HepG2 (cell line): ENCODE results near the gene MRPL42. TPM values are rescaled to one million over a fixed set of nuclear protein-coding genes. Genes with fewer than 3 reads are reported as not detected.
A peak's percentile ranks its signal among the peaks of the same experiment; 100 is the strongest.

ENCODE experiments used
- ATAC-seq: fragments of 200-7000 bp; cut with Tn5 transposase; 3 replicates; pipeline ENCODE4 v1.9.1; 2020; ENCODE audit warnings: mild to moderate bottlenecking, moderate library complexity
- BruUV-seq: library from RNA; stranded (reverse); fragments of 400-500 nt; replicated peaks from 2 replicates; lab custom pipeline; 2021; lab: Mats Ljungman, UMichigan
- CTCF ChIA-PET: fragments of 300-600 bp; formaldehyde crosslinking; extraction: SDS; loops from one replicate; lab custom pipeline; 2021; ENCODE audit warnings: low total read pairs, inconsistent platforms, low intra/inter-chr PET ratio; lab: Yijun Ruan, JAX
- POLR2A ChIA-PET: fragments of 350-600 bp; sonication (Branson Sonifier 250); formaldehyde crosslinking; loops from one replicate; lab custom pipeline; 2020; ENCODE audit warnings: antibody characterized with exemption, inconsistent platforms; lab: Yijun Ruan, JAX
- DNase-seq: peaks from one replicate; pipeline ENCODE4 v3.0.0-alpha.2; 2015; ENCODE audit warnings: low spot score
- FAIRE-seq: peaks from 3 replicates; lab custom pipeline; 2011; peaks lifted over from hg19 to GRCh38; lab: Jason Lieb, UNC
- H2AFZ ChIP-seq: one replicate; pipeline ENCODE4 v1.6.1; 2011; ENCODE audit warnings: low read length, inconsistent platforms
- H3K27ac ChIP-seq: fragments of 300-600 bp; 3 replicates; pipeline ENCODE4 v1.8.0; 2011; ENCODE audit warnings: mixed run types, mild to moderate bottlenecking, mixed read lengths, low read length, inconsistent platforms; ENCODE audit not compliant: insufficient read depth; ENCODE audit errors: extremely low read length
- H3K27me3 ChIP-seq, 2 experiments: fragments of 200-600 bp in 1 of 2; 2 replicates in 1 of 2; 3 replicates in 1 of 2; pipeline versions ENCODE4 v1.6.0 to v1.8.0; 2011; ENCODE audit warnings: low read length in 2 of 2, mild to moderate bottlenecking in 2 of 2, moderate library complexity in 2 of 2, inconsistent platforms in 1 of 2; ENCODE audit not compliant: insufficient read depth in 2 of 2, control insufficient read depth in 1 of 2
- H3K36me3 ChIP-seq, 2 experiments: fragments of 200-600 bp in 1 of 2; replicated peaks in 1 of 2; 2 replicates in 1 of 2; 3 replicates in 1 of 2; pipeline versions ENCODE4 v1.5.1 to v1.8.0; 2011; ENCODE audit warnings: low read length in 2 of 2, inconsistent platforms in 1 of 2; ENCODE audit not compliant: insufficient read depth in 2 of 2, control insufficient read depth in 1 of 2
- H3K4me1 ChIP-seq: 2 replicates; pipeline ENCODE4 v1.5.1; 2012; ENCODE audit warnings: low read length, inconsistent platforms; ENCODE audit not compliant: insufficient read depth
- H3K4me2 ChIP-seq: 2 replicates; pipeline ENCODE4 v1.6.0; 2011; ENCODE audit warnings: low read depth, low read length, inconsistent platforms
- H3K4me3 ChIP-seq, 3 experiments: fragments of 200-600 bp in 1 of 3; sonication (generic), shearing (Covaris generic) in 1 of 3; replicated peaks in 1 of 3; 2 replicates each; pipeline ENCODE4 v1.5.1; 2011 to 2016; ENCODE audit warnings: low read length in 3 of 3, inconsistent platforms in 2 of 3, low read depth in 2 of 3, mild to moderate bottlenecking in 2 of 3, control low read depth in 1 of 3, mixed read lengths in 1 of 3; ENCODE audit not compliant: insufficient read depth in 1 of 3
- H3K79me2 ChIP-seq: one replicate; pipeline ENCODE4 v1.6.1; 2011; ENCODE audit warnings: low read length, inconsistent platforms; ENCODE audit not compliant: insufficient read depth
- H3K9ac ChIP-seq: 2 replicates; pipeline ENCODE4 v1.6.0; 2011; ENCODE audit warnings: mild to moderate bottlenecking, low read depth, low read length, inconsistent platforms; ENCODE audit not compliant: insufficient read depth
- H3K9me3 ChIP-seq: 2 replicates; pipeline ENCODE4 v1.5.1; 2012; ENCODE audit warnings: mild to moderate bottlenecking, low read length
- H4K20me1 ChIP-seq: 2 replicates; pipeline ENCODE4 v1.6.0; 2011; ENCODE audit warnings: inconsistent platforms, mild to moderate bottlenecking, low read length, moderate library complexity; ENCODE audit not compliant: insufficient read depth
- ARID5B ChIP-seq: IDR thresholded peaks from 2 replicates; pipeline ENCODE4 v1.4.0; 2020; ENCODE audit warnings: mild to moderate bottlenecking, missing genetic modification reagents
- BCL6 ChIP-seq: IDR thresholded peaks from 2 replicates; pipeline ENCODE4 v1.6.1; 2016; ENCODE audit warnings: missing genetic modification reagents, missing compliant biosample characterization
- FOXA1 ChIP-seq, 2 experiments: fragments of 450-650 bp in 1 of 2; sonication (generic) in 1 of 2; formaldehyde crosslinking in 1 of 2; IDR thresholded peaks; 2 replicates each; pipeline versions ENCODE4 v1.4.0 to v1.6.1; 2016 to 2020; ENCODE audit warnings: missing genetic modification reagents in 1 of 2
- FOXP1 ChIP-seq, 2 experiments: fragments of 450-650 bp in 1 of 2; IDR thresholded peaks; 2 replicates each; pipeline ENCODE4 v1.6.1; 2017 to 2018; ENCODE audit warnings: antibody characterized with exemption in 1 of 2
- GATAD2A ChIP-seq: IDR thresholded peaks from 2 replicates; pipeline ENCODE4 v1.6.1; 2016
- SKI ChIP-seq: fragments of 450-650 bp; IDR thresholded peaks from one replicate; pipeline ENCODE4 v1.6.1; 2018; ENCODE audit warnings: mild to moderate bottlenecking; ENCODE audit not compliant: partially characterized antibody
- SOX5 ChIP-seq: IDR thresholded peaks from 2 replicates; pipeline ENCODE4 v1.6.1; 2016; ENCODE audit warnings: borderline replicate concordance
- SRF ChIP-seq: IDR thresholded peaks from 2 replicates; pipeline ENCODE4 v1.6.1; 2011; ENCODE audit warnings: mild to moderate bottlenecking, low read depth, low read length, moderate library complexity
- ZBTB44 ChIP-seq: sonication (generic); formaldehyde crosslinking; IDR thresholded peaks from 2 replicates; pipeline ENCODE4 v1.4.0; 2020; ENCODE audit warnings: missing genetic modification reagents
- ZNF12 ChIP-seq: sonication (generic); formaldehyde crosslinking; IDR thresholded peaks from 2 replicates; pipeline ENCODE4 v1.5.0; 2020; ENCODE audit warnings: missing genetic modification reagents
- ZNF792 ChIP-seq: IDR thresholded peaks from 2 replicates; pipeline ENCODE4 v1.6.1; 2016
- ZNF850 ChIP-seq: sonication (generic); formaldehyde crosslinking; conservative IDR thresholded peaks from 2 replicates; pipeline ENCODE4 v1.9.0; 2021; ENCODE audit warnings: mild to moderate bottlenecking, missing genetic modification reagents
- in situ Hi-C: cut with HindIII; loops from 2 replicates; pipeline ENCODE4 v1.10.0; 2017; ENCODE audit warnings: low pct_unique_long_range_greater_than_20kb; ENCODE audit not compliant: extremely low pct_ligation_motif_present
- intact Hi-C: fragments of 100-400 bp; cut with micrococcal nuclease; formaldehyde crosslinking; loops from one replicate; pipeline ENCODE4 v1.10.0; 2022; ENCODE audit not compliant: unreplicated experiment
- polyA plus RNA-seq, 8 experiments: library from polyadenylated mRNA; depleted of rRNA in 3 of 8; stranded (reverse) in 7 of 8; unstranded in 1 of 8; fragments of >200 nt; fragmentation: Illumina TruSeq in 4 of 8; extraction: Trizol in 4 of 8; gene quantifications; 2 replicates each; pipeline versions ENCODE4 v1.2.1 to v1.2.3, GENCODE V29; 2011 to 2016; ENCODE audit warnings: low read depth in 4 of 8, missing spikeins in 1 of 8, mixed read lengths in 1 of 8; ENCODE audit not compliant: insufficient read depth in 1 of 8
- total RNA-seq, 5 experiments: library from RNA; depleted of rRNA; stranded (reverse); fragments of >200 nt; fragmentation: Illumina TruSeq; extraction: Trizol; gene quantifications; 2 replicates each; pipeline ENCODE4 v1.2.3, GENCODE V29; 2016; ENCODE audit warnings: low read depth in 1 of 5
- TF ChIP-seq, protein P1 (sequence below): sonication (generic); formaldehyde crosslinking; conservative IDR thresholded peaks from 2 replicates; pipeline ENCODE4 v1.8.0; 2022; ENCODE audit warnings: mild to moderate bottlenecking, moderate library complexity, missing genetic modification reagents
- TF ChIP-seq, protein P2 (sequence below): sonication (generic); formaldehyde crosslinking; conservative IDR thresholded peaks from 2 replicates; pipeline ENCODE4 v1.4.0; 2020; ENCODE audit warnings: mild to moderate bottlenecking, missing genetic modification reagents, moderate library complexity

MRPL42 gene
- total and polyA plus RNA-seq, 2 of the 13 experiments (the other 11 are each of a cell fraction or from before 2014, with no cell fraction given) = 93.3 to 148 TPM

DNA sequence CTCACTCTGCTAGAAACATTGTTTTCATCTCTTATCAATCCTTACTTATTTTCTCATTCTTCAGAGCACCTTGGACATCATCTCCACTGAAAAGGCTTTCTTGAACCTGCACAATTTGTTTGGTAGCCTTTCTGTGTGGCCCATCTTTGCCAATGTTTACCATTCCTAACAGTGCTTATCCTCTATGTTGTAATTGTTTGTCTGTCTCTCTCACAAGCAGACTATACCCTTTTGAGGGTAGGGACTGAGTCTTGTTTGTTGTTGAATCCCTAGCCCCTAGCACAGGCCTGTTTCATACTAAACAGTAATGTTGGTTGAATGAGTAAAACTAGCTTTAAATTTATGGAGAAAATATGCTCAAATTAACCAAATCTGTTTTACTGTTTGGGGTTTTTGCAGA is 9.2 kb downstream of the MRPL42 start:
- peak; percentile 16 for DNase-seq
- Histone ChIP-seq H3K4me1 (peaks cover 20% of the 10 kb centered on the region), H3K4me3 (no peak overlapping the region), H3K9me3 (no peaks in the 10 kb centered on the region), H3K27me3 (no peaks in the 10 kb centered on the region), H3K79me2 (peaks cover 25% of the 10 kb centered on the region), H4K20me1 (no peaks in the 10 kb centered on the region), H3K27ac (no peak overlapping the region), H3K9ac (no peak overlapping the region), H3K4me2 (no peak overlapping the region), H2AFZ (no peak overlapping the region), H3K36me3 (peaks cover 12 to 67% of the 10 kb centered on the region in 2 experiments)
- ChIA-PET POLR2A (no interaction called here), CTCF (no interaction called here)
- peak; percentile 79 for ATAC-seq
- BruUV-seq = no TSS peak
- intact Hi-C loops = no loop called here
- peak; percentile 60 for FAIRE-seq
- in situ Hi-C loops = no loop called here
- TF ChIP-seq ZNF850 (CRISPR knock-in tag) = no peak
- TF ChIP-seq ZNF792 (CRISPR knock-in tag) = peak; percentile 27; the same call in 1 of the 2 replicates
- no peak for TF ChIP-seq FOXP1 (IDR thresholded peaks at IDR 0.05)
- TF ChIP-seq FOXP1 (CRISPR knock-in tag; IDR thresholded peaks at IDR 0.05) = peak; percentile 80
- TF ChIP-seq, protein P1, sequence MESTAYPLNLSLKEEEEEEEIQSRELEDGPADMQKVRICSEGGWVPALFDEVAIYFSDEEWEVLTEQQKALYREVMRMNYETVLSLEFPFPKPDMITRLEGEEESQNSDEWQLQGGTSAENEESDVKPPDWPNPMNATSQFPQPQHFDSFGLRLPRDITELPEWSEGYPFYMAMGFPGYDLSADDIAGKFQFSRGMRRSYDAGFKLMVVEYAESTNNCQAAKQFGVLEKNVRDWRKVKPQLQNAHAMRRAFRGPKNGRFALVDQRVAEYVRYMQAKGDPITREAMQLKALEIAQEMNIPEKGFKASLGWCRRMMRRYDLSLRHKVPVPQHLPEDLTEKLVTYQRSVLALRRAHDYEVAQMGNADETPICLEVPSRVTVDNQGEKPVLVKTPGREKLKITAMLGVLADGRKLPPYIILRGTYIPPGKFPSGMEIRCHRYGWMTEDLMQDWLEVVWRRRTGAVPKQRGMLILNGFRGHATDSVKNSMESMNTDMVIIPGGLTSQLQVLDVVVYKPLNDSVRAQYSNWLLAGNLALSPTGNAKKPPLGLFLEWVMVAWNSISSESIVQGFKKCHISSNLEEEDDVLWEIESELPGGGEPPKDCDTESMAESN = peak; percentile 99
- peak; percentile 86; the same call in 1 of the 2 replicates for TF ChIP-seq ZNF12 (CRISPR knock-in tag)
- TF ChIP-seq SKI = no peak
- TF ChIP-seq, protein P2, sequence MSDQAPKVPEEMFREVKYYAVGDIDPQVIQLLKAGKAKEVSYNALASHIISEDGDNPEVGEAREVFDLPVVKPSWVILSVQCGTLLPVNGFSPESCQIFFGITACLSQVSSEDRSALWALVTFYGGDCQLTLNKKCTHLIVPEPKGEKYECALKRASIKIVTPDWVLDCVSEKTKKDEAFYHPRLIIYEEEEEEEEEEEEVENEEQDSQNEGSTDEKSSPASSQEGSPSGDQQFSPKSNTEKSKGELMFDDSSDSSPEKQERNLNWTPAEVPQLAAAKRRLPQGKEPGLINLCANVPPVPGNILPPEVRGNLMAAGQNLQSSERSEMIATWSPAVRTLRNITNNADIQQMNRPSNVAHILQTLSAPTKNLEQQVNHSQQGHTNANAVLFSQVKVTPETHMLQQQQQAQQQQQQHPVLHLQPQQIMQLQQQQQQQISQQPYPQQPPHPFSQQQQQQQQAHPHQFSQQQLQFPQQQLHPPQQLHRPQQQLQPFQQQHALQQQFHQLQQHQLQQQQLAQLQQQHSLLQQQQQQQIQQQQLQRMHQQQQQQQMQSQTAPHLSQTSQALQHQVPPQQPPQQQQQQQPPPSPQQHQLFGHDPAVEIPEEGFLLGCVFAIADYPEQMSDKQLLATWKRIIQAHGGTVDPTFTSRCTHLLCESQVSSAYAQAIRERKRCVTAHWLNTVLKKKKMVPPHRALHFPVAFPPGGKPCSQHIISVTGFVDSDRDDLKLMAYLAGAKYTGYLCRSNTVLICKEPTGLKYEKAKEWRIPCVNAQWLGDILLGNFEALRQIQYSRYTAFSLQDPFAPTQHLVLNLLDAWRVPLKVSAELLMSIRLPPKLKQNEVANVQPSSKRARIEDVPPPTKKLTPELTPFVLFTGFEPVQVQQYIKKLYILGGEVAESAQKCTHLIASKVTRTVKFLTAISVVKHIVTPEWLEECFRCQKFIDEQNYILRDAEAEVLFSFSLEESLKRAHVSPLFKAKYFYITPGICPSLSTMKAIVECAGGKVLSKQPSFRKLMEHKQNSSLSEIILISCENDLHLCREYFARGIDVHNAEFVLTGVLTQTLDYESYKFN (CRISPR knock-in tag) = peak; percentile 50; the same call in 1 of the 2 replicates
- TF ChIP-seq ZBTB44 (CRISPR knock-in tag) = no peak
- no peak for TF ChIP-seq FOXA1 (IDR thresholded peaks at IDR 0.05)
- peak; percentile 71 for TF ChIP-seq FOXA1 (CRISPR knock-in tag; IDR thresholded peaks at IDR 0.05)
- TF ChIP-seq SOX5 (CRISPR knock-in tag) = peak; percentile 34; the same call in 1 of the 2 replicates
- peak; percentile 45 for TF ChIP-seq ARID5B (CRISPR knock-in tag)
- no peak for TF ChIP-seq SRF
- peak; percentile 79 for TF ChIP-seq GATAD2A (CRISPR knock-in tag)
- TF ChIP-seq BCL6 = peak; percentile 58; the same call in 1 of the 2 replicates
